Sciatic nerve (tissue), 2 donors: Measurements from ENCODE around the gene MEIS1. TPM values are rescaled to one million over a fixed set of nuclear protein-coding genes. Genes with fewer than 3 reads are reported as not detected.
A peak's percentile ranks its signal among the peaks of the same experiment; 100 is the strongest.

Experiments
- ATAC-seq: fragments of 200-7000 bp; cut with Tn5 transposase; one replicate; pipeline ENCODE4 v1.9.1; 2020; ENCODE audit warnings: mild to moderate bottlenecking, moderate library complexity
- DNase-seq: peaks from one replicate; pipeline ENCODE4 v3.0.0-alpha.2; 2020; ENCODE audit warnings: low spot score
- intact Hi-C: fragments of 100-400 bp; cut with DNase I; formaldehyde crosslinking; loops from one replicate; pipeline ENCODE4 v1.14.2; 2022
- total RNA-seq: library from RNA; stranded (reverse); fragmentation: NEBNext Ultra II Directional; extraction: Animal tissue kit (Norgen Biotek cat#: 25700); gene quantifications from one replicate; pipeline ENCODE4 v1.2.1, GENCODE V29; 2021
- donor health status: DM: no; HTN: no; CAD: no.
- donor health status: DM: no; HTN: no; CAD: no.

MEIS1 gene
- total RNA-seq, 1 donor from 2014 or later: 18.0 TPM

DNA sequence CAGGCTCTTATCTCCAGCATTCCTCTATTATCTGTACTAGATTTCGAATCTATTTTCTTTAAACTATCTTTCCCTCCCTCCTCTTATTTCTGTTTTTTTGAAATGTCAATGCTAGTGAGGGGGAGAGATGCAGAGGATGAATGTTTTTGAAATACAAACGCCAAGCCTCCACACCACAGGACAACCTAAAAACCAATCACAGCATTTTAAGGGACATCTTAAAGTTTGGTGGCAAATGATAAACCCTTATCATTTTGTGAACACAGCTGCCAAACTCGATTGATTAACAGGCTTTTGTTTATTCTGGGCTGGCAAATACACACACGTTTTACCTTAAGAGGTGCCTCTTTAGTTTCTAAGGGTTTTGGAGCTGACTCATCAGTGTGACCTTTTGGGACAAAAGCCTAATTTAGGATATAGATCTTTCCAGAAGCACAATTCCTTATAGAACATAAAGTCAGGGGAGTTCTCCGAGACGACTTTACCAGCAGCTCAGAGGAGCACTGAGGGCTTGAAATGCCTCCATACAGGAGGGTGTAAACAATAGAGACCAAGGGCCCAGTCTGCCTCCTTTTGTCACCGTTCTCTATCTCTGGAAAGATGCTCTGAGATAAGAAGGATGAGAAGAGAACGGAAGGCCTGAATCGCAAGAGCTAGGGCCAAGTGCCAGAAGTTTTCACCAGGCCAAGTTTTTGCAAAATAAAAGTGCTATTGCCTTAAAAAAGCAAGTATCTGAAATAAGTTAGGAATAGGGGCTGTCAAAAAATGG lies 4.2 kb upstream of the MEIS1 start:
- intact Hi-C loops: no loop called here
- DNase-seq (no peak), ATAC-seq (no peak)

DNA sequence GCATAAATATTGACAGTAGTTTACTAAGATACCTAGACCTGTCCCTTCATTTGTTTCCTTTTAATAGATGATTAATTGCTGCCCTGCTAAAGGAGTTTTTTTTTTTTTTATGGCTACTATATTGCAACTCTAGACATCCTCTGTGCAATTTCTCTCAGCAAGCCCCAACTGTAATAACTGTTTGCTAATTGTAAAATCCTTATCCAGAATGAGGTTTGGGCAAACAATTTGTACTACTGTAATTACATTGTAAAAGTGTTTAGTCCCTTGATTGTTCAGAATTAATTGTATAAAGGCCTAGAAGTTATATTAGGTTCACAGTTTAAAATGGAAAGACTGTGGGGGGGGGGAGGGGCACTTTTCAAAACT lies 3.7 kb upstream of the MEIS1 start:
- intact Hi-C loops: no loop called here
- no peak for ATAC-seq
- no peak for DNase-seq

DNA sequence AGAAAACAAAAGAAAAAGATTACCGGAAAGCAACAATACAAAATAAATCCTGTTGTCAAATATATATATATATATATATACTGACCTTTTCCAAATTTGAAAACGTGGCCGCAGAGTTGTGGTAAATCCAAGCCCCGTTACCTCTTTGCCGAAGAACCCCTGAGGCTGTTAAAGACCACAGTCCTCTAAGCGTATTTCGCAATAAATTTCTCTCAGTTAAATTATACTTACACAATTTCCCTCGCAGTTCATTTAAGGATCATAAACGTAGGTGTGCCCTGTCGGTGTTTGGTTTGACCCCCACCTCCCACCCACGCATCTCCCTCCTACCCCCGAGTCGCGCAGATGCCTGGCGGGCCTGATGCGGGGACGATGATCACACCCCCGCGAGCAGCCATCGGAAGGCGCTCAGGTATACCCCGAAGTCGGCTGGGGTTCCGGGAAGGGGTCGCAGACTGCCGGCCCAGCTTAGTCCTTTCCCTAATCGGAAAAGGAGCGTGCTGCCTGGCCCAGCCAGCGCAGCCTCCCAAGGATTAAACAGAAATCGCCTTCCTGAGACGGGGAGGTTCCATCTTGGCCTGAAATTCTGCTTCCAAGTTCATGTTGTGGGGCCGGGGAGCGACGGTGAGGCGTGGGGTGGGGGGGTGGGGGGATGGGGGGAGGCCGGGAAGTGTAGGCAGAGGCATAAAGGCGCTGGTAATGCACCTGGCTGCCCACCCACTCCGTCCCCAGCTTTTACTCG lies 2.9 kb upstream of the MEIS1 start:
- intact Hi-C loops: loop anchor here (2.0 kb wide), 1 partner anchor 145 kb away; no protein-coding TSS in a partner anchor
- ATAC-seq: no peak
- DNase-seq: no peak

GRCh38 chr2:66432801-66433694 lies 1.9 kb upstream of the MEIS1 start:
- DNase-seq (peak; percentile 92), ATAC-seq (peak; percentile 93)
- intact Hi-C loops: loop anchor here (2.0 kb wide), 1 partner anchor 144 kb away; no protein-coding TSS in a partner anchor

GRCh38 chr2:66433695-66433944 lies 1.3 kb upstream of the MEIS1 start:
- DNase-seq (no peak), ATAC-seq (no peak)
- intact Hi-C loops: loop anchor here (2.0 kb wide), 1 partner anchor 143 kb away; no protein-coding TSS in a partner anchor

DNA sequence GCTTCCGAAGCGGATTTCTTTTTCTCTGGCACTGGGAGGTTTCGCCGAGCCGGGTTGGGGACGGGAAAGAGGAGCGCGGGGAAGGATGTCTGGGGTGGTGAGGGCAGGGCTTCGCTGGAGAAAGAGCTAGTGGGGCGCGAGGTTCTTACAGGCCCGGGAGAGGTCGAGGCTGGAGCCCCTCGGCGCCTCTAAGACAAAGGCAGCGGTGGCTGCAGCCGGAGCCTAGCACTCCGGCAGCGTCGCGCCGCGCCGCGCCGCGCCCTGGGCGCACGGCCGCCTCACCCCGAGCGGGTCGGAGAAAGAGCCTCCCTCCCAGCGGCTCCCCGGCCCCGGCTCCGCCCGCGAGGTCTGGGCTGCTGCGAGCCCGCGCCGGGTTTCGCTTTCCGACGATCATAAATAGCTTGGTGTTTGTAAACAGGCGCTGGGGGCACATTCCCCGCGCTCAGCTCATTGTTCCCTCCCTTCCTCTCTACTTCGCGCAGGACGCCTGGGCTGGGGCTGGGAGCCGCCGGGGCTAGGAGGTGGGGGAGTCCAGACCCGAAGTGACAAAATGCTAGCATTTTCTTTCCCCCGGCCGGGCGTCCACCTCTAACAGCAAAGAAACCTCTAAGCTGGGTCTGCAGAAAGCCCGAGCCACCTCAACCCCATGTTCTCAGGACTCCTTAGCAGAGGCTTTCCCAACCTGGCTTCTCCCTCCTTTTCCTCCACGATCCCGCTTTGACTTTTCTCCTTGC lies 813 bp upstream of the MEIS1 start:
- intact Hi-C loops: loop anchor here (2.0 kb wide), 1 partner anchor 143 kb away; no protein-coding TSS in a partner anchor
- peak; percentile 65 for DNase-seq
- ATAC-seq: peak; percentile 54

DNA sequence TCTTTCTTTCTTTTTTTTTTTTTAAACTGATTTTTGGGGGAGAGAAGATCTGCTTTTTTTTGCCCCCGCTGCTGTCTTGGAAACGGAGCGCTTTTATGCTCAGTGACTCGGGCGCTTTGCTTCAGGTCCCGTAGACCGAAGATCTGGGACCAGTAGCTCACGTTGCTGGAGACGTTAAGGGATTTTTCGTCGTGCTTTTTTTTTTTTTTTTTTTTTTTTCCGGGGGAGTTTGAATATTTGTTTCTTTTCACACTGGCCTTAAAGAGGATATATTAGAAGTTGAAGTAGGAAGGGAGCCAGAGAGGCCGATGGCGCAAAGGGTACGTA lies 587 bp downstream of the MEIS1 start:
- no peak for ATAC-seq
- intact Hi-C loops: no loop called here

DNA sequence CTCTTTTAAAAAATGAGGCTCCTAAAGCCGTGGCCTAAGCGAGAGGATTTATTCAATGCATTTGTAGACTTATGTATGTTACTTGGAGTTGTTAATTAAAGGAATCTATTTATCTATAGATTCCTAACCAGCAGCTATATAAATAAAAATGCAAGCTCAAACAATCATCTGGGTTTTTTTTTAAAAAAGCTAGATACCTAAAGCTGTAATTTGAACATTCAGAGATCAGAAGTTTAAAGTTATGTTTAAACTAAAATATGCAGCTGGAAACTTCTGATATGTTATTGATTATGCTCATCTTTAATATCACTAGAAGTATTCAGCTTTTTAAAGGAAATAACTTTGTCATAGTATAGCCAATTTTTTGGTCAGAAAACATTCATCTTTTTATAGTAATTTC lies 1.0 kb downstream of the MEIS1 start:
- DNase-seq (no peak), ATAC-seq (no peak)
- intact Hi-C loops: no loop called here

More for the DNA sequence above, 587 bp downstream of the MEIS1 start:
- no peak for DNase-seq

DNA sequence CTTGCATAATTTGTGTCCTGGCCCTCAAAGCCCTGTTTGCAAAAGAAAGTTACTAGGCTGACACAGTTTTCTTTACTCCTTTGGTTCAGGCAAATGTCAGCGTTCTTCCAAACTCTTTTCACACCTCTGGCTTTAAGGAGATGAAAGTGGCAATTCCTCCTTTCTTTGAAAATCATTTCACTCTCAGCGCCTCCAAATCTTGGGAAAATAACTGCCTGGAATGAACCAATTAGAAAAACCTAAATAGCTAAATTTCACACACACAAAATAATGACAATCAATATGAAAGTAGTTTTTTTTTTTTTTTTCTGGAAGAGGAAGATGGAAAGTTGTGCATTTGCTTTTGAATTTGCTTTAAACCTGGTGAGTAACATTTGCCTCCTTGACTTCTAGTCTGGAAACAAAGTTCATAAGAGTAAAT lies 1.7 kb downstream of the MEIS1 start:
- no peak for ATAC-seq
- intact Hi-C loops: no loop called here
- no peak for DNase-seq

GRCh38 chr2:66437109-66437690 lies 2.3 kb downstream of the MEIS1 start:
- ATAC-seq (no peak), DNase-seq (no peak)
- intact Hi-C loops: no loop called here

GRCh38 chr2:66437691-66438497 lies 3.0 kb downstream of the MEIS1 start:
- intact Hi-C loops: no loop called here
- DNase-seq: no peak
- no peak for ATAC-seq

- DNase-seq (no peak), ATAC-seq (no peak)
- intact Hi-C loops: no loop called here
Measured at GRCh38 chr2:66438498-66438833, 3.5 kb downstream of the MEIS1 start.

- intact Hi-C loops: no loop called here
- DNase-seq (peak; percentile 62), ATAC-seq (no peak)
Measured at GRCh38 chr2:66438891-66439811, 4.2 kb downstream of the MEIS1 start.

GRCh38 chr2:66439812-66440542 lies 5.1 kb downstream of the MEIS1 start:
- intact Hi-C loops: no loop called here
- peak; percentile 41 for ATAC-seq
- no peak for DNase-seq

DNA sequence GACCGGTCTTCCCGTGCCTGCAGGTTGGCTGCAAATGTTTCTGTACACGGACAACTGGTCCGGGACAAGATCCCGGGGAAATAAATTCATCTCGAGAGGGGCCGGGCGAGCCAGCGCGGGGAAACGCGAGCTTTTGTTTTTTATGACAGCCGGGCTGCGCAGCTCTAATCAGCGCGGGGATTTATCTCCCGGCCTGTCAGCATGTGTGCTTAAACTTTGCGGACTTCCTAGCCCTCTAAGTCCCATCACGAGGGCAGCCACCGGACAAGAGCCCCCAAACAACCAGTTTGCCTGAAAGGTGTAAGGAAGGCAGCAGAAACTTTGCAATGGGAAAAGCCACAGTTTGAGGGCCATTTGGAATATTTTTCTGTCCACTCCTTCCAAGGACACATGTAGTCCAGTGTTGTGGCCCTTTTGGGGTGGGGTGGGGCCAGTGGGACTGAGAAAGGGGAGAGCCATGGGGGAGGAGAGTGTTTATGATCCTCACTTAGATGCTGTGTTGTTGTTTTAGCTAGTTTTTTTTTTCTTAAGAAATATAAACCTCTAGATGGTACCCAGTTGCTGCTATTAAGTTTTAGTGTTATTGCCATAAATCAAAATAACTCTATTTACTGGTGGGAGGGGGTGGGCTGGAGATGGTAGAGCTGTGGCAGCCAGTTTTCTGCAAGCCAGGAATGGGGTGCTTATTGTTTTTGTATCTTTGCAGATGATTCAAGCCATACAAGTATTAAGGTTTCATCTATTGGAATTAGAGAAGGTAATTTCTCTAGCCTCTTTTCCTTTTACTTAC lies 6.0 kb downstream of the MEIS1 start:
- ATAC-seq: no peak
- intact Hi-C loops: no loop called here
- DNase-seq: peak; percentile 59
